Activated CD8-positive, alpha-beta memory T cell treated with anti-CD3 and anti-CD28 coated beads for 24 hours (primary cell): ENCODE results near the gene OSBPL6.

Source experiments
- DNase-seq: peaks from one replicate; pipeline ENCODE4 v3.0.0-alpha.2; 2020

The OSBPL6 gene

GRCh38 chr2:178199334-178199733, 5.0 kb downstream of the OSBPL6 start:
- DNase-seq: no peak

DNA sequence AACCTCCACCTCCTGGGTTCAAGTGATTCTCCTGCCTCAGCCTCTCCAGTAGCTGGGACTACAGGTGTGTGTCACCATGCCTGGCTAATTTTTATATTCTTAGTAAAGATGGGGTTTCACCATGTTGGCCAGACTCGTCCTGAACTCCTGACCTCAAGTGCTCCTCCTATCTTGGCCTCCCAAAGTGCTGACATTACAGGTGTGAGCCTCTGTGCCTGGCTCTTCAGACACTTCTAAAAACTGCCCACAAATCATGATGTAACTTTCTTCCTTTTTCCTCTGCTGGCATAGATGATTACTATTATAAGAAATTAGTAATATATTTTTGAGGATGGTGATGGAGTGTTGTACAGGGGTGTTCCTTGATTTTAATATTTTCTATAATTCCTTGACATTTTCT, 6.0 kb downstream of the OSBPL6 start:
- no peak for DNase-seq

DNA sequence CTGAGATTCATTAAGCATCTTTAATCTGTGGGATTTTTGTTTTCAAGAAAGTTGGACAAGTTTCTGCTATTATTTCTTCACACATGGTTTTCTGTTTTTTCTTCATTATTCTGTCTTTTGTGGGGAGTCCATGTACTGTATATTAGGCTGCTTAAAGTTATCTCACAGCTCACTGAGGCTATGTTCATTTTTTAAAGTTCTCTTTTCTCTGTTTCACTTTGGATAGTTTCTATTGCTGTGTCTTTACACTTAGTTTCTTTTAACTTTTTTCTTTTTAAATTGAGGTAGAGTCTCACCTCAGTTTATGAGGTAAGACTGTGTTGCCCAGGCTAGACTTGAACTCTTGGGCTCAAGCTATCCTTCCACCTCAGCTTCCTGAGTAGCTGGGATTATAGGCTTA, 8.6 kb downstream of the OSBPL6 start:
- DNase-seq: no peak

- DNase-seq: no peak
Observed at GRCh38 chr2:178204977-178205376, 10.7 kb downstream of the OSBPL6 start.

DNA sequence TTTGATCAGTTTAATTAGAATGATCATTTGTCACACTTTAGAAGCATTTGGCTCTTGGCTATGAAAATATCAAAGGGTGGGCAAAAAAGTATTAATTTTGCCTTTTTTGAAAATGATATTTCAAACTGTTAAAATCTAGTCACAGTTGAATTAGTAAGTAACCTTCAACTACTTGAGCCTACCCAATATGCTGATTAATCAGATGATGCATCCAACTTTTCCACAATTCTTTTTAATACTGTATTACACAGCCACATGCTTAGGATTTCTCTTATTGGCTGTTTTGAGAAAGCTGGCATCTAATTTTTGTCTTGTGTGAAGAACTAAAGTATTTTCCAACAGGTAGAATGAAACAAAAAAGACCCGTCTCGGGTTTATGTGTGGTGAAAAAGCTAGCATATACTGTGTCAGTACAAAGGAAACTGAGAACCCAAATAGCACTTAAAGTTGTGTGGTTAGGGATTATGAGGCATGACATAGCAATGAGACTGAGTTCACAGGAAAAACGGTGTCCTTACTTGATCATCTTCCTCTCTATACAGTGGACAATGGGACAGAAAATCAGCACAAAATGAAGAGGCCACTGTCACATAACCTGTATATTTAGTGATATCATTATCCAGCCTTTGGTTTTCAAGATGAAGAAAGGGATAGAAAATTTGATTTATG, 11.7 kb downstream of the OSBPL6 start:
- no peak for DNase-seq

DNA sequence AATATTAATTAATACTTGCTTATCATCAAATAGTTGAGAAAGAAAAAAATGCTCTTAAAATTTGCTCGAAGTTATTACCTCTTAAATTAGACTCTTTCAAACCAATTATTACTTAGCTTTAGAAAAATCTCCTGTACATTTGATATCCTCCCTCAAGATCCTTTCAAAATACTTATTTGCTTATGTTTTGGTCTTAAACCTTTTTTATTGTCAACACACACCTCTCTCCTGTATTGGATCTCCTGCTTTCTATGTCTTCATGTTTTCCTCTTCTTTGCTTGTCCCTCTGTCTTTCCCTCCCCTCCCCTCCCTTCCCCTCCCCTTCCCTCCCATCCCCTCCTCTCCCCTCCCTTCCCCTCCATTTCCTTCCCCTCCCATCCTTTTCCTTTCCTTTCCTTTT, 14.0 kb downstream of the OSBPL6 start:
- DNase-seq: no peak

DNA sequence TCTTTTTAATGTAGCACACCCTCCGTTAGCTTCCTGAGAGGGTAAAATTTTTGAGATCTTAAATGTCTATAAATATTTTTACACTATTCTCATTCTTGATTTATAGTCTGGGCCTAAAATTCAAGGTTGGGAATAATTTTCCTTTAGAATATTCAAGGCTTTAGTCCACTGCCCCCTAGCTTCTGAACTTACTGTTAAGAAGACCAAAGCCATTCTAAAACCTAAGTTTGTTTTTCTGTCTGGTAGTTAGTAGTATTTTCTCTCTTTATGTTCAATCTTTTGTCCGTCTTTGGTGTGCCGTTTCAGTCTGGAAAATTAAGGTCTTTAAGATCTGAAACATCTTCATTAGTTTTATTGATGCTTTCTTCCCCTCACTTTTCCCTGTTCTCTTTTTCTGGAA, 14.5 kb downstream of the OSBPL6 start:
- no peak for DNase-seq

GRCh38 chr2:178211460-178211859, 17.1 kb downstream of the OSBPL6 start:
- DNase-seq: no peak

DNA sequence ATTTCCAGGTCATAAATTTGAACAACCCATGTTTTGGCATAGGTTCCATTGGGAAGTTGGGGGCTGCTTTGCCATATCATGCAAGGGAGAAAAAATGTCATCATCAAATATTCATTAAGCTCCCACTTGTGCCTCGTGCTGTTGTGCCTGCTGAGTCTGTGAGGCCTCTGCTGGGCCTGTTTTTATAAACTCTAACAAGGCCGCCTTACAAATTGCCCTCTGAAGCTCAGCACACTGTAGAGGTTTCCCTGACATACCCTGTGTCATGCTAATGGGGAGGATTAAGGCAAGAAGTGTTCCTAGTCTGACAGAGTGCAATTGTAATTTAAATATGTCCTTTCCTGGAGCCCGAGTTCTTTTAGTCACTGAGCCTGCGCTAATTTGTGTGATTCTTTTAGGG, 17.6 kb downstream of the OSBPL6 start:
- no peak for DNase-seq

- no peak for DNase-seq
Observed at GRCh38 chr2:178213991-178214390, 19.7 kb downstream of the OSBPL6 start.

- DNase-seq: no peak
Observed at GRCh38 chr2:178219247-178219646, 24.9 kb downstream of the OSBPL6 start.

DNA sequence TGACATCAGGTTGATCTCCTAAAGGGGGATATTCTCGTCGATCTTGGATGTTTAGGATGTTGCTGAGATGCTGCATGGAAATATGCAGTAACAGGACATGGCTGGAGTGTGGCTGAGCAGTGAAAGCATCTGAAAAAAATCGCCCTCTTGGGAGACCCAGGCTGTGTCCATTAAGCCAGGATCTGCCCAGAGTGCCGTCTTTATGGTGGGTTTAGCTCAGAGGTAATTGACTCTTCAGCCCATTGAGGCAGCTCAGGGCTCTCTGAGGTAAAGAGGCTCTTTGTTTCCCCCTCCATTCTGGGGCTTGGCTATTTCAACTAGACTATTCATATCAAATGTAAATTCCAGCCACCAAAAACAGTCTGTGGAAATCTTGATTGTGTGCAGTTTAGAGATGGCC, 26.5 kb downstream of the OSBPL6 start:
- DNase-seq: no peak

GRCh38 chr2:178221556-178221955, 27.2 kb downstream of the OSBPL6 start:
- no peak for DNase-seq

DNA sequence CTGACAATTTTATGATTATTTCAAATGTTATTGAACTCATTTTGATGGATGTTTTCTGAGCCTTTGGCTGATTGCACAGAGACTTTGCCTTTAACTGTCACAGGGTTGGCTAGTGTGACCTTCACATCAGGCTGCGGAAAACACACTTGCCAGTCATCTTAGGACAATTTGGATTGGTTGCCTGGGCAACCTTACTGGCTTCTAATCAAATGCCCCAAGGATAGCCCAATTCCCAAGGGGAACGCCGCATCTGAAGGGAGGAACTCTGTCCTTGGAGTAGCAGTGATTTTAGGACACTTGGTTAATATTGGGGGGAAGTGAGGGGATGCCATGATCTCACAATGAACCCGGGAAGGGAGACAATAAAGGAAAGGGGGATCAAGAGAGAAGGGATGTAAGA, 29.5 kb downstream of the OSBPL6 start:
- DNase-seq: no peak

GRCh38 chr2:178225006-178225805, 30.9 kb downstream of the OSBPL6 start:
- no peak for DNase-seq

DNA sequence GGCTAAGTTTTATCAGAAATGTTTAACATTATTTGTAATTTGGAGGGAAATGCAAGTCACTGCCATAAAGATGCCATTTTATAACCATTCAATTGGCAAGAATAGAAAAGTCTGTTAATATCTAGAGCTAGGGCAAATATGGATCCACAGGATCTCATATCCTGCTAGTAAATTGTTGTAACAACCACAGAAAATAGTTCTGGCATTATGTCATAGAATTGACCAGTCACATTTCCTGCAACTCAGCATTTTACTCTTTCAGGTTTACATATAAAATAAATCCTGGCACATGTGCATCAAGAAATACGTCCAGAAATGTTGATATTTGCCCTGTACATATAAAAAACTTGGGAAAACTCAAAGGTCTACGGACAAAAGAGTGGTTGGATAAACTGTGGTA, 32.9 kb downstream of the OSBPL6 start:
- no peak for DNase-seq

DNA sequence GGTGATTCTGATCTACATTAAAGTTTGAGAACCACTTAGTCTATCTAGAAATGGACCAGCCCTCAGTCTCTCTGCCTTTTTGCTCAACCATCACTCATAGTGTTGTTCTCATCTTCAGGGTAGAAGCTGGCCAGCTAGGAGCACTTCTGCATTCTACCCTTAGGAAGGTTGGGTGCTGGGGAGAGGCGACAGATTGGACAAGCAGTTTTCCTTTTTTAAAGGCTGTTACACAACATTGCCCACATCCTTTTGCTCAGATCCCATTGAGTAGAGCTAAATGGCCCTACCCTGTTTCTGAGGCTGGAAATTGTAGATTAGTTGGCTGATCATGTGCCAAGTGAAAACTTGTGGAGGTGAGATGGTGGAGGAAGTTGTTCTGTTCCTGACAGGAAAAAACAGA, 35.6 kb downstream of the OSBPL6 start:
- no peak for DNase-seq

DNA sequence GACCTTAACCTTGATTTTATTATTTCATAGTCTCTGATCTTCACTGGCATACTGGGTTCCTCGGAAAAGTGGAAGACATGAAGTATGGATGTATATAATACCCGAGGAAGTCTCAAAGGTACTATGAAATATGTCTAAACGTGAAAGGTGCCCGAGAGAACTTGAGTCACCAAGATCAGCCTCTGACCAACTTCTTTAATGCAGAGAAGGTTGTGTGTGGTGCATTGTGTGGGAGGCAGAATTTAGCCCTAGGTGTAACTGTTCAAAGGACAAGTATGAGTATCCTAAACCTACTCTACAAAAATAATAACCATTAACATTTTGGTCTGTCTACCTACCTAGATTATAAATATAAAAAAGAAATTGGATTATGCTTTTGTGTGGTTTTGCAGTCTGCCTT, 36.1 kb downstream of the OSBPL6 start:
- no peak for DNase-seq

GRCh38 chr2:178233428-178233827, 39.1 kb downstream of the OSBPL6 start:
- DNase-seq: no peak

- DNase-seq: no peak
Observed at GRCh38 chr2:178234648-178235047, 40.3 kb downstream of the OSBPL6 start.

DNA sequence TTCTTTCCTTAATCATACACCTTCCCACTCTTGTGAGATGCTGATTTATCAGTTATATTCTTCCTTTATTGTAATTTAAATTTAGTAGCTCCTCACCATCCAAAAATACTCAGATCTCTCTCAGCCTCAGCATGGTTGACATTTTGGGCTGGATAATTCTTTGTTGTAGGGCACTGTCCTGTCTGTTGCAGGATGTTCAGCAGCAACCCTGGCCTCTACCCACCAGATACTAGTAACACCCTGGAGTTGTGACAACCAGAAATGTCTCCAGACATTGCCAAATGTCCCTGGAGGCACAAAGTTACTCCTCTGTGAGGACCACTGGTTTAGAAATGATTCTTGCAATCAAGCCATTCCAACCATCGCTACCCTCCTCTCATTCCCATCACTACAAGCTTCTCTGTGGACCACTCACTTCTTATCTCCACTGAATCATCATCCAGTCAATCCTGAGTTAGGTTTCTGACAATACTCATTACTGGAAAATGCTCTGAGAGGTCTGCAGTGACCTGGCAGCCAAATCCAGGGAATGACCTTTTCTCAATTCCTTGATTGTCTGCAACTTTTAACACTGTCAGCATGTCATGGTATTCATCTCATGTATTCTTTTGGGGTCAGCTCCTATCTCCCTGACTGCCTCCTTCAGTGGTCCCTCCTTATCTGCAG, 43.3 kb downstream of the OSBPL6 start:
- no peak for DNase-seq

GRCh38 chr2:178238154-178238521, 43.8 kb downstream of the OSBPL6 start:
- DNase-seq: no peak

DNA sequence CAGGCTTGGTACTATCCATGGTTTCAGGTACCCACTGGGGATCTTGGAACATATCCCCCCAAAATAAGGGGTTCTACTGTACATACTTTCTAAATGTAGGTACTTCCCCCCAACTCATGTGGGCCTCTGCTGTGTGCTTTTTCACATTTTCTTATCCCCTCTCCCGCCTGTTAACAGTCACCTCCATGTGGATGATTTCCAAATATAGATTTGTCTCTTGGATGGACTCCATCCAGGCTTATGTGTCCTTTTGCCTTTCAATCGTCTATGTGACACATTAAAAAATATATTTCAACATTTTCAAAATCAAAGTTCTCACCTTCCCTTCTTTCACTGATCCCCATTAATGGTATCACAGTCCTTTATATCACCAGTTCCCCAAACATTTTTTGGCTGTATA, 44.4 kb downstream of the OSBPL6 start:
- no peak for DNase-seq

GRCh38 chr2:178241844-178242551, 47.7 kb downstream of the OSBPL6 start:
- no peak for DNase-seq
